ENCODE results near the gene MN1. TPM values are rescaled to one million over a fixed set of nuclear protein-coding genes. Genes with fewer than 3 reads are reported as not detected.

MN1 gene
- total and polyA plus RNA-seq, 12 donors = 2.3 to 8.3 (median 5.5) TPM

DNA sequence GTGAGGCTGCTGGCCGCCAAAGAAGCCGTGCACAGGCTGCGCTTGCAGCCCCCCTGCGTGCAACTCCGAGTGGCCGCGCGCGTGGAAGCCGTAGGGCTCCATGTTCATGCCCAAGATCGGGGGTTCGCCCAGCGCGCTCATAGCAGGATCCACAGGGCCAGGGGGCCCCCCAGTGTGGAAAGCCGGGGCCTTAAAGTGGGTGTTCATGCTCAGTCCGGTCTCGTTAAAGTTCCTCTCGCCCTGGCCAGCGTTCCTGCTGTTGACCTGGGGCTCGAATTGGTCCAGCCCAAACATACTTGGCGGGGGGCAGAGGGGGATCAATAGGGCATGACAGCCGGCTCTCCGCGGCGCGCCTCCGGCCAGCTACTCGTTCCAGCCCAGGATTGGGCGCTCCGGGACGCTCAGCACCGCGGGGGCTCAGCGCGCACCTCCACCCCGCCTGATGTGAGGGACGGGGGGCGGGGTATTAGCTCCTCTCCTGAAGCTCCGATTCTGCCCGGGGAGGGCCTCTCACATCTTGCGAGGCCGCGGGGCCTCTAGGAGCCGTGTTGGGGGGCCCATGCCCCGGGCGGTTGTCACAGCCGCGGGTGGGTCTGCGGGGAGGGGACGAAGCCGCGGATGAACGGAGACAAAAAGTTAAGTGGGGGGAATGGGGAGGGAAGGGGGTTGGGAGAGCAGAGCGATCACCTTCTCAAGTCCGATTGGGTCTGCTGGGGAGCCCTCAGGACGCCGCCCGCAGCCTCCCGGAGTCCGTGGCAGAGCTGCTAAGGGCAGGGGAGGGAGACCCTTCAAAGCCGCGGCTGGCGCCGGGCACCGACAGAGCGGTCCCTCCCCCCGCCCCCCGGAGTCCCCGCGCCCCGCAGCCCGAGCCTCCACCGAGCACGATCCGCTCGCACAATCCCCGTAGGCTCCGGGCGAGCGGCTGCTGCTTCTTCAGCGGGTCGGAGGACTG, 1.0 kb downstream of the MN1 start:
- peak overlapping the region; percentile 77 to 95 (median 87) for H3K27ac ChIP-seq
- H3K4me1 ChIP-seq = peaks cover 3 to 62% (median 36%) of the 10 kb centered on the region in 9 donors
- peaks cover 0 to 80% (median 15%) of the 10 kb centered on the region in 7 donors for H3K27me3 ChIP-seq
- 0 to 1% methylated on average over 75 to 82 of the region's 82 CpGs for WGBS, 2 donors
- H3K36me3 ChIP-seq = peaks cover 0 to 15% (median 0%) of the 10 kb centered on the region in 9 donors
- DNase-seq = peak in 1 of 2 donors; percentile 52
- TF ChIP-seq, protein P1, sequence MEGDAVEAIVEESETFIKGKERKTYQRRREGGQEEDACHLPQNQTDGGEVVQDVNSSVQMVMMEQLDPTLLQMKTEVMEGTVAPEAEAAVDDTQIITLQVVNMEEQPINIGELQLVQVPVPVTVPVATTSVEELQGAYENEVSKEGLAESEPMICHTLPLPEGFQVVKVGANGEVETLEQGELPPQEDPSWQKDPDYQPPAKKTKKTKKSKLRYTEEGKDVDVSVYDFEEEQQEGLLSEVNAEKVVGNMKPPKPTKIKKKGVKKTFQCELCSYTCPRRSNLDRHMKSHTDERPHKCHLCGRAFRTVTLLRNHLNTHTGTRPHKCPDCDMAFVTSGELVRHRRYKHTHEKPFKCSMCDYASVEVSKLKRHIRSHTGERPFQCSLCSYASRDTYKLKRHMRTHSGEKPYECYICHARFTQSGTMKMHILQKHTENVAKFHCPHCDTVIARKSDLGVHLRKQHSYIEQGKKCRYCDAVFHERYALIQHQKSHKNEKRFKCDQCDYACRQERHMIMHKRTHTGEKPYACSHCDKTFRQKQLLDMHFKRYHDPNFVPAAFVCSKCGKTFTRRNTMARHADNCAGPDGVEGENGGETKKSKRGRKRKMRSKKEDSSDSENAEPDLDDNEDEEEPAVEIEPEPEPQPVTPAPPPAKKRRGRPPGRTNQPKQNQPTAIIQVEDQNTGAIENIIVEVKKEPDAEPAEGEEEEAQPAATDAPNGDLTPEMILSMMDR (IDR thresholded peaks at IDR 0.05) = no peak
- H3K4me3 ChIP-seq = peak overlapping the region; percentile 57 to 93 (median 73)
- ATAC-seq = peak; percentile 5 to 46 (median 26)
- intact Hi-C loops (cut with DNase I) = loop anchor here (2.0 to 10.0 kb wide), 16 partner anchors 74 to 1126 kb away; no protein-coding TSS in a partner anchor
- no peaks in the 10 kb centered on the region for H3K9me3 ChIP-seq

DNA sequence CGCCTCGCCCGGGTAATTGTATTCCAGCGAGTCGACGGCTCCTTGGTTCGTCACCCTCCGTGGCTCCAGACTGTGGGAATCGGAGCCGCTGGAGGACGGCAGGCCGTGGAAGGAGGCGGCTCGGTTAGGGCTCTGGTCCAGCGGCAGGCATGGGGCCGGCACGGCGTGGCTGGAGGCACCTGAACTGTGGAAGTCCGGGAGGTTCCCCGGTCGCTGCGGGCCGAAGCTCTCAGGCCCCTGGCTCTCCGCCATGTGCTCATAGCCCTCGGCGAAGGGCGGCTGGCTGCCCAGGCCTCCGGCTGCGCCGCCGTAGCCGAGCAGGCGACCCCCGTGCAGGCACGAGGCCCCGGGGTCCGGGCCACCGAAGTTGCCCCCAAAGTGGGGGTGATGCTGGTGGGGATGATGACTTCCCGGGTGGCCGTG, 1.7 kb downstream of the MN1 start:
- H3K4me1 ChIP-seq = peaks cover 3 to 62% (median 36%) of the 10 kb centered on the region in 9 donors
- TF ChIP-seq, protein P1 (IDR thresholded peaks at IDR 0.05) = no peak
- H3K36me3 ChIP-seq = peaks cover 0 to 15% (median 0%) of the 10 kb centered on the region in 9 donors
- H3K9me3 ChIP-seq = no peaks in the 10 kb centered on the region
- 14 to 17% methylated on average over 40 of the region's 40 CpGs for WGBS, 2 donors
- peak overlapping the region; percentile 77 to 95 (median 87) for H3K27ac ChIP-seq
- DNase-seq (peak in 1 of 2 donors; percentile 57), ATAC-seq (peak in 2 of 8 donors; percentile 7 to 14)
- intact Hi-C loops (cut with DNase I) = loop anchor here (2.0 to 10.0 kb wide), 18 partner anchors 73 to 1125 kb away; no protein-coding TSS in a partner anchor
- peak overlapping the region; percentile 57 to 93 (median 73) for H3K4me3 ChIP-seq
- H3K27me3 ChIP-seq = peaks cover 0 to 80% (median 15%) of the 10 kb centered on the region in 7 donors

DNA sequence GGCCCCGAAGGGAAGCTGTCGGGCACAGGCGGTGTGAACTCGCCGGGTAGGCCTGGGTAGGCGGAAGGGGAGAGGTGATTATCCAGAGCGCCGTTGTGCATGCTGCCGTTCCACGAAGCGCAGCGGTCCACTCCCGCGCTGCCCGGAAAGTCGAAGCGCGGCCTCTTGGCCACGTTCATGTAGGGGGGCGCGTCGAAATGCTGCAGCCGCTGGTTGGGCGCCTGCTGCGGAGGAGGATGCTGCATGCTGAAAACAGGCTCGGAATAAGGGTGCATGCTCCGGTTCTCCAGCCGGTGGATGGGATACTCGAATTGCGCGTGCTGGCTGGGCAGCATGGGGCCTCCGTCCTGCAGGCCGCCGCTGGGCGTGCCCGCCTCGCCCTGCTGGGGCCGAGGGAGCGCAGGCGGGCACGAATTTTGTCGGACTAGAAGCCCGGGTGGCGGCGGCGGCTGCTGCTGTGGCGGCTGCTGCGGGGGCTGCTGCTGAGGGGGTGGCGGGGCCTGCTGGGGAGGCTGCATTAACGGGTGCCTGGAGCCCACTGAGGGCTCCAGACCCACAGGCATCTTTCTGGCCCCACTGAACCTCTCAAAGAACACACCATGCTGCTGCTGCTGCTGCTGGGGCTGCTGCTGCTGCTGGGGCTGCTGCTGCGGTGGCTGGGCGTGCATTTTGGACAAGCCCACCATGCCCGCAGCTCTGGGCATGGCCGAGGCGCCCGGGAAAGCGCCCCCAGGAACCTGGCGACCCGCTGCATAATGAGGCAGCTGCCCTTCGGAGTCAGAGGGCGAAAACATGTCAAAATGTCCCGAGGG, 2.3 kb downstream of the MN1 start:
- no peaks in the 10 kb centered on the region for H3K9me3 ChIP-seq
- peak in 1 of 8 donors; percentile 3 for ATAC-seq
- H3K27ac ChIP-seq = peak overlapping the region in 8 of 10 donors; percentile 77 to 95 (median 88)
- 21 to 28% methylated on average over 62 of the region's 62 CpGs for WGBS, 2 donors
- peaks cover 3 to 59% (median 34%) of the 10 kb centered on the region in 9 donors for H3K4me1 ChIP-seq
- peak overlapping the region; percentile 57 to 93 (median 73) for H3K4me3 ChIP-seq
- intact Hi-C loops (cut with DNase I) = loop anchor here in 3 of 10 donors (5.0 to 10.0 kb wide), 3 partner anchors 74 to 162 kb away; no protein-coding TSS in a partner anchor
- H3K27me3 ChIP-seq = peaks cover 0 to 76% (median 15%) of the 10 kb centered on the region in 7 donors
- peak in 1 of 2 donors; percentile 36 for DNase-seq
- TF ChIP-seq, protein P1 (IDR thresholded peaks at IDR 0.05) = no peak
- H3K36me3 ChIP-seq = peaks cover 0 to 15% (median 0%) of the 10 kb centered on the region in 9 donors
